ENCODE measurements around the gene MYO1D. TPM values are rescaled to one million over a fixed set of nuclear protein-coding genes. Genes with fewer than 3 reads are reported as not detected.

MYO1D gene
- total RNA-seq, 2 donors from 2014 or later, result 238 to 382 TPM

- DNase-seq, result no peak
- no peak overlapping the region for H3K4me3 ChIP-seq
- H3K4me1 ChIP-seq, result peaks cover 4% of the 10 kb centered on the region
- H3K27ac ChIP-seq, result no peak overlapping the region
- no peaks in the 10 kb centered on the region for H3K36me3 ChIP-seq
- H3K27me3 ChIP-seq, result no peaks in the 10 kb centered on the region
- TF ChIP-seq CTCF (IDR thresholded peaks at IDR 0.05), result no peak
- no peaks in the 10 kb centered on the region for H3K9me3 ChIP-seq
- no peak overlapping the region for H3K9ac ChIP-seq (ENCODE audit: low read depth in 2 of 2, low read length in 2 of 2)
- intact Hi-C loops (cut with DNase I), result no loop called here
Observed at GRCh38 chr17:32515677-32516383, 361.1 kb downstream of the MYO1D start.

GRCh38 chr17:32514606-32515005 lies 362.3 kb downstream of the MYO1D start:
- Histone ChIP-seq H3K27ac (no peak overlapping the region), H3K4me1 (peaks cover 4% of the 10 kb centered on the region), H3K9me3 (no peaks in the 10 kb centered on the region), H3K4me3 (no peak overlapping the region), H3K36me3 (no peaks in the 10 kb centered on the region), H3K27me3 (no peaks in the 10 kb centered on the region), H3K9ac (ENCODE audit: low read depth in 2 of 2, low read length in 2 of 2) (no peak overlapping the region)
- intact Hi-C loops (cut with DNase I), result no loop called here
- no peak for TF ChIP-seq CTCF (IDR thresholded peaks at IDR 0.05)
- DNase-seq, result no peak

GRCh38 chr17:32513579-32513978 lies 363.3 kb downstream of the MYO1D start:
- no peaks in the 10 kb centered on the region for H3K36me3 ChIP-seq
- DNase-seq, result no peak
- no peak overlapping the region for H3K4me3 ChIP-seq
- TF ChIP-seq CTCF (IDR thresholded peaks at IDR 0.05), result no peak
- H3K4me1 ChIP-seq, result no peaks in the 10 kb centered on the region
- no peaks in the 10 kb centered on the region for H3K27me3 ChIP-seq
- intact Hi-C loops (cut with DNase I), result no loop called here
- H3K9ac ChIP-seq (ENCODE audit: low read depth in 2 of 2, low read length in 2 of 2), result no peak overlapping the region
- H3K27ac ChIP-seq, result no peak overlapping the region
- H3K9me3 ChIP-seq, result no peaks in the 10 kb centered on the region

GRCh38 chr17:32512328-32512727 lies 364.6 kb downstream of the MYO1D start:
- H3K4me1 ChIP-seq, result no peaks in the 10 kb centered on the region
- H3K4me3 ChIP-seq, result no peak overlapping the region
- DNase-seq, result no peak
- H3K9me3 ChIP-seq, result no peaks in the 10 kb centered on the region
- intact Hi-C loops (cut with DNase I), result no loop called here
- H3K36me3 ChIP-seq, result no peaks in the 10 kb centered on the region
- no peak overlapping the region for H3K27ac ChIP-seq
- TF ChIP-seq CTCF (IDR thresholded peaks at IDR 0.05), result no peak
- H3K27me3 ChIP-seq, result no peaks in the 10 kb centered on the region
- H3K9ac ChIP-seq (ENCODE audit: low read depth in 2 of 2, low read length in 2 of 2), result no peak overlapping the region

GRCh38 chr17:32510466-32510865 lies 366.5 kb downstream of the MYO1D start:
- no peak for TF ChIP-seq CTCF (IDR thresholded peaks at IDR 0.05)
- Histone ChIP-seq H3K9me3 (no peaks in the 10 kb centered on the region), H3K4me3 (no peak overlapping the region), H3K36me3 (no peaks in the 10 kb centered on the region), H3K27me3 (no peaks in the 10 kb centered on the region), H3K4me1 (no peaks in the 10 kb centered on the region), H3K9ac (ENCODE audit: low read depth in 2 of 2, low read length in 2 of 2) (no peak overlapping the region), H3K27ac (no peak overlapping the region)
- DNase-seq, result no peak
- intact Hi-C loops (cut with DNase I), result no loop called here
